Psoas muscle (tissue), 8 donors: ENCODE data around the gene CCND1. TPM values are rescaled to one million over a fixed set of nuclear protein-coding genes. Genes with fewer than 3 reads are reported as not detected.

ENCODE experiments used
- ATAC-seq, 4 donors: fragments of 200-7000 bp; cut with Tn5 transposase; one replicate each; pipeline ENCODE4 v1.9.1; 2020; ENCODE audit warnings: moderate library complexity in 3 of 4, mild to moderate bottlenecking in 2 of 4
- DNase-seq, 2 donors: peaks; one replicate each; pipeline ENCODE4 v3.0.0-alpha.2; 2020
- H3K27ac ChIP-seq: fragments of 200-600 bp; one replicate; pipeline ENCODE4 v1.8.0; 2022
- H3K27me3 ChIP-seq, 3 donors: fragments of 200-600 bp in 1 of 3; one replicate each; pipeline versions ENCODE4 v1.6.1 to v1.8.0; 2013 to 2022; ENCODE audit warnings: low read length in 2 of 3, mild to moderate bottlenecking in 2 of 3, moderate library complexity in 1 of 3; ENCODE audit not compliant: insufficient read depth in 3 of 3
- H3K36me3 ChIP-seq, 2 donors: fragments of 200-600 bp in 1 of 2; one replicate each; pipeline versions ENCODE4 v1.6.1 to v1.8.0; 2013 to 2022; ENCODE audit warnings: low read depth in 1 of 2, mild to moderate bottlenecking in 1 of 2, moderate library complexity in 1 of 2; ENCODE audit not compliant: insufficient read depth in 1 of 2
- H3K4me1 ChIP-seq: fragments of 200-600 bp; one replicate; pipeline ENCODE4 v1.8.0; 2022
- H3K4me3 ChIP-seq: fragments of 200-600 bp; one replicate; pipeline ENCODE4 v1.8.0; 2022; ENCODE audit warnings: mild to moderate bottlenecking
- H3K9me3 ChIP-seq: fragments of 200-600 bp; one replicate; pipeline ENCODE4 v1.8.0; 2022
- WGBS, 3 donors: extraction: QIAGEN DNeasy Blood & Tissue Kit; methylation state at CpG; one replicate each; pipeline versions ENCODE4 v1.1.6 to v1.1.7; 2013; 5-methylcytosine and 5-hydroxymethylcytosine counted together
- intact Hi-C, 2 donors: fragments of 100-400 bp; cut with DNase I; formaldehyde crosslinking; loops; one replicate each; pipeline versions ENCODE4 v1.11.0 to v1.14.2; 2022
- polyA plus RNA-seq, 3 donors: library from polyadenylated mRNA; stranded (reverse); fragments of 200-250 nt; gene quantifications; one replicate each; pipeline ENCODE4 v1.2.3, GENCODE V29; 2013
- total RNA-seq, 4 donors: library from RNA; stranded (reverse); fragmentation: NEBNext Ultra II Directional in 2 of 4; extraction: Animal tissue kit (Norgen Biotek cat#: 25700) in 2 of 4; gene quantifications; one replicate each; pipeline versions ENCODE4 v1.2.1 to v1.2.4, GENCODE V29; 2021 to 2023
- TF ChIP-seq, protein P1 (sequence below): fragments of 200-600 bp; IDR thresholded peaks from one replicate; pipeline ENCODE4 v1.8.0; 2022; ENCODE audit warnings: antibody characterized with exemption
- donor health status: healthy with polysubstance abuse.
- donor health status: DM: no; HTN: no; CAD: no; lungs with moderate emphysema.
- donor health status: Bipolar disorder and iron deficiency.
- donor health status: healthy.
- donor health status: DM: yes; HTN: yes; CAD: no.
- donor health status: DM: no; HTN: no; CAD: no.
- donor health status: DM: no; HTN: no; CAD: no.
- donor health status: DM: yes; HTN: yes; CAD: no.

Gene CCND1
- total and polyA plus RNA-seq, 7 donors, result 1.8 to 11.3 (median 6.5) TPM

GRCh38 chr11:69653406-69653960, 12.5 kb downstream of the CCND1 start:
- no peak for DNase-seq
- Histone ChIP-seq H3K9me3 (no peaks in the 10 kb centered on the region), H3K4me1 (no peaks in the 10 kb centered on the region), H3K36me3 (peaks cover 0 to 21% of the 10 kb centered on the region in 2 donors), H3K27ac (no peak overlapping the region), H3K27me3 (no peaks in the 10 kb centered on the region), H3K4me3 (no peak overlapping the region)
- WGBS, 3 donors, result 90 to 92% (median 91%) methylated on average over 23 of the region's 23 CpGs
- TF ChIP-seq, protein P1, sequence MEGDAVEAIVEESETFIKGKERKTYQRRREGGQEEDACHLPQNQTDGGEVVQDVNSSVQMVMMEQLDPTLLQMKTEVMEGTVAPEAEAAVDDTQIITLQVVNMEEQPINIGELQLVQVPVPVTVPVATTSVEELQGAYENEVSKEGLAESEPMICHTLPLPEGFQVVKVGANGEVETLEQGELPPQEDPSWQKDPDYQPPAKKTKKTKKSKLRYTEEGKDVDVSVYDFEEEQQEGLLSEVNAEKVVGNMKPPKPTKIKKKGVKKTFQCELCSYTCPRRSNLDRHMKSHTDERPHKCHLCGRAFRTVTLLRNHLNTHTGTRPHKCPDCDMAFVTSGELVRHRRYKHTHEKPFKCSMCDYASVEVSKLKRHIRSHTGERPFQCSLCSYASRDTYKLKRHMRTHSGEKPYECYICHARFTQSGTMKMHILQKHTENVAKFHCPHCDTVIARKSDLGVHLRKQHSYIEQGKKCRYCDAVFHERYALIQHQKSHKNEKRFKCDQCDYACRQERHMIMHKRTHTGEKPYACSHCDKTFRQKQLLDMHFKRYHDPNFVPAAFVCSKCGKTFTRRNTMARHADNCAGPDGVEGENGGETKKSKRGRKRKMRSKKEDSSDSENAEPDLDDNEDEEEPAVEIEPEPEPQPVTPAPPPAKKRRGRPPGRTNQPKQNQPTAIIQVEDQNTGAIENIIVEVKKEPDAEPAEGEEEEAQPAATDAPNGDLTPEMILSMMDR, result no peak
- intact Hi-C loops, result no loop called here
- ATAC-seq, result no peak

DNA sequence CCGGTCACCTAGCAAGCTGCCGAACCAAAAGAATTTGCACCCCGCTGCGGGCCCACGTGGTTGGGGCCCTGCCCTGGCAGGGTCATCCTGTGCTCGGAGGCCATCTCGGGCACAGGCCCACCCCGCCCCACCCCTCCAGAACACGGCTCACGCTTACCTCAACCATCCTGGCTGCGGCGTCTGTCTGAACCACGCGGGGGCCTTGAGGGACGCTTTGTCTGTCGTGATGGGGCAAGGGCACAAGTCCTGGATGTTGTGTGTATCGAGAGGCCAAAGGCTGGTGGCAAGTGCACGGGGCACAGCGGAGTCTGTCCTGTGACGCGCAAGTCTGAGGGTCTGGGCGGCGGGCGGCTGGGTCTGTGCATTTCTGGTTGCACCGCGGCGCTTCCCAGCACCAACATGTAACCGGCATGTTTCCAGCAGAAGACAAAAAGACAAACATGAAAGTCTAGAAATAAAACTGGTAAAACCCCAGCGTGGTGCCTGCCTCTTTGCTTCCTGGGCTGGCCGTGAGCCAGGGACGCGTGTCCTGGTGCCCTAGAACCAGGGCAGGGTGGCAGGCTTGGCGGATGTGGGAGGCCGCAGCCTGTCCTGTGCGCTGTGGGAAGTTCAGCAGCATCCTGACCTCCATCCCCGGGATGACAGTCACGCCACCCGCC, 13.2 kb downstream of the CCND1 start:
- intact Hi-C loops, result no loop called here
- TF ChIP-seq, protein P1, result no peak
- Histone ChIP-seq H3K4me3 (no peak overlapping the region), H3K27ac (no peak overlapping the region), H3K9me3 (no peaks in the 10 kb centered on the region), H3K36me3 (peaks cover 0 to 21% of the 10 kb centered on the region in 2 donors), H3K4me1 (no peaks in the 10 kb centered on the region), H3K27me3 (no peaks in the 10 kb centered on the region)
- WGBS, 3 donors, result 78 to 85% (median 84%) methylated on average over 35 to 38 of the region's 38 CpGs
- DNase-seq, result peak in 1 of 2 donors; percentile 50
- ATAC-seq, result no peak

DNA sequence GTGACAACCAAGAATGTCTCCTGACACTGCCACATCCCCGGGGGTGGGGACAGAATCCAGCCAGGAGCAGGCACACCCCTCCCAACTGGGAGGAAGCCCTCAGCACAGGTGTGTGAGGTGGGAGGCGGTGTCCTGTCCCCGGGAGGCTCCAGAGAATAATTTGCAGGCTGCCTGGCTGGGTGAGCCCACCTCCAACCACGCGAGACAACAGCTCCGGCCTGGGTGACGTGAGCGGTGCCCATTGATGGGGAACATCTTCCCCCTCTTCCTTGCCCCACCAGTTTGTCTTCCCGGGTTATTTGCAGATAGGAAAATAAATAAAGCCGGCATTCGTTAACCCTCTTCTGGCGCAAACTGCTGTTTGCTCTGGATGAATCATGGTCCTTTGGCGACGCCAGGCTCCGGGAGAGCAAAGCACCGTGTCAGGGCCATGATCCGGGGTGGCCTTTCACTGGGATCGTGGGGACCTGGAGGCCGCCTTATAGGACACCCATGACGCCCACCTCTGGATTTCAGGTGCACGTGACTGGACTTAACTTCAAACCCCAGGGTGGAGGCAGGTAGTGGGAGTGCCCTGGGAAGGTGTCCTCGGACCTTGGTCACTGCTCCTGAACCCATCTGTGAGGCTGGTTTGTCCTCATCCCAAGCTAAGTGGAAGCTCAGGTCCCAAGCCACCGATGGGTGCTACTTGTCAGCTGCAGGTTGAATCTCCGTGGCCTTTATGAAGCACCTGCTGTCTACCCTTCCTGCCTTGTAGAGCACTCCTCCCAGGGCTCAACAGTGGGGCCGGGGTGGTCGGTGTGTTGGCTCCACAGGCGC, 13.9 kb downstream of the CCND1 start:
- no peak overlapping the region for H3K27ac ChIP-seq
- no peaks in the 10 kb centered on the region for H3K4me1 ChIP-seq
- 66 to 72% (median 71%) methylated on average over 27 of the region's 27 CpGs for WGBS, 3 donors
- peaks cover 0 to 21% of the 10 kb centered on the region in 2 donors for H3K36me3 ChIP-seq
- no peak overlapping the region for H3K4me3 ChIP-seq
- peak in 1 of 2 donors; percentile 38 for DNase-seq
- no peaks in the 10 kb centered on the region for H3K9me3 ChIP-seq
- intact Hi-C loops, result no loop called here
- no peak for ATAC-seq
- TF ChIP-seq, protein P1, result no peak
- H3K27me3 ChIP-seq, result no peaks in the 10 kb centered on the region

- peak in 1 of 2 donors; percentile 43 for DNase-seq
- Histone ChIP-seq H3K9me3 (no peaks in the 10 kb centered on the region), H3K27ac (no peak overlapping the region), H3K36me3 (peaks cover 0 to 25% of the 10 kb centered on the region in 2 donors), H3K4me3 (no peak overlapping the region), H3K4me1 (no peaks in the 10 kb centered on the region), H3K27me3 (no peaks in the 10 kb centered on the region)
- 81 to 85% (median 82%) methylated on average over 19 of the region's 19 CpGs for WGBS, 3 donors
- ATAC-seq, result no peak
- TF ChIP-seq, protein P1, result no peak
- intact Hi-C loops, result no loop called here
Observed at GRCh38 chr11:69655479-69656428, 14.8 kb downstream of the CCND1 start.
